ENCODE measurements around the gene CKMT2.

Gene CKMT2

DNA sequence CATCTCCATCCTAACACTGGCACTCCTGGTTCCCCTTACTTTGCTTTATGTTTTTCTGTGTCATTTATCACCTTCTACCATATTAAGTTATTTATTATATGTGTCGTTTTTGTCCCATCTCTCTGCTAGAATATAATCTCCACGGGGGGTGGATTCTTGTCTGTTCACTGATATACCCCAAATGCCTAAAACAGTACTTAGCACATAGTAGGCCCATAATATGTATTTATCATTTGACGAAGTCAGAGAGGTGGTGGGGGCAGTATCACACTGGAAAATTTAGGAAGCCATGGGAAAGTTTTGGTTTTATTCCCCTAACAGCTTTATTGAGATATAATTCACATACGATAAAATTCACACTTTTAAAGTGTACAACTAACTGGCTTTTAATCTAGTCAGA lies 82.7 kb downstream of the CKMT2 start:
- Mint-ChIP-seq H3K27me3 (no peaks in the 10 kb centered on the region), H3K9me3 (no peaks in the 10 kb centered on the region), H3K27ac (no peak overlapping the region), H3K36me3 (ENCODE audit: low read depth) (peaks cover 41% of the 10 kb centered on the region), H3K4me3 (no peak overlapping the region), H3K4me1 (ENCODE audit: low read depth) (peaks cover 2% of the 10 kb centered on the region)
- DNase-seq, result no peak
